Measurements from ENCODE around the gene PAPPA2. TPM values are rescaled to one million over a fixed set of nuclear protein-coding genes. Genes with fewer than 3 reads are reported as not detected.

Gene PAPPA2
- total RNA-seq, 1 experiment from 2014 or later = 0.81 TPM

DNA sequence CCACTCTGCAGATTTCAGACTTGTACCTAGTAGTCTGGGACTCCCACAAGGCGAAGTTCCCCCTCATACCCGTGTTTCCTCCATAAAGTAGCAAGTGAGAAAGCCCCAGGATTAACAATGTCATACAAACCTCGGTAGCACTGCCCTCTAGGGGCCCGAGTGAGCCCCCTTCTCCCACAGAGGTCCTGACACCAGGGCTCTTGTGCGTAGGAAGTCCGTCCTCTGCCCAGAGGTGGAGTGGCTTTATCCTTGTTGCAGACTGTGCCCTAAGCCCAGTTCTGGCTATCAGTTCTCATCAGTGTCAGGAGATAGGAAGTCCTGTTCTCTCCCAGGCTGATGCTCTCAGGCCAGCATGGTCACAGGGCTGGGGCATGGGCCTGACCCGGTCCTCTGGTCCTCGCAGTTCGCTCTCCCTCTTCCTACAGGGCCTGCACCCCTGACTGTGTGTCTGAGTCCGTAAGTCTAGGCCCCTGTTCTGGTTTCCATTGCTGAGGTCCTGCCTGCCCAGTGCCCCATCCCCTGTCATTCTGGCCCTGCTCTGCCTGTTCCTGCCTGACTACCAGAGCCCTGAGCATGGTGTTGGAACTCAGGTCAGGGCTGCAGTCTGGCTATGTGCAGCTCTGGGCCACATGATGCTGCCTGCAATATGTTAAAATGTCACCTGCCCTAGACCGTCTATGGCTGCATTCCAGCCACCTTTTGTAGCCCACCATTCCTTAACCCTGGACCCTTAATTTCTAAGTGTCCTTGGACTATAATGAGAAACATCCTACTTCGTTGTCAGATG is 416.0 kb downstream of the PAPPA2 start:
- TF ChIP-seq, protein P1, sequence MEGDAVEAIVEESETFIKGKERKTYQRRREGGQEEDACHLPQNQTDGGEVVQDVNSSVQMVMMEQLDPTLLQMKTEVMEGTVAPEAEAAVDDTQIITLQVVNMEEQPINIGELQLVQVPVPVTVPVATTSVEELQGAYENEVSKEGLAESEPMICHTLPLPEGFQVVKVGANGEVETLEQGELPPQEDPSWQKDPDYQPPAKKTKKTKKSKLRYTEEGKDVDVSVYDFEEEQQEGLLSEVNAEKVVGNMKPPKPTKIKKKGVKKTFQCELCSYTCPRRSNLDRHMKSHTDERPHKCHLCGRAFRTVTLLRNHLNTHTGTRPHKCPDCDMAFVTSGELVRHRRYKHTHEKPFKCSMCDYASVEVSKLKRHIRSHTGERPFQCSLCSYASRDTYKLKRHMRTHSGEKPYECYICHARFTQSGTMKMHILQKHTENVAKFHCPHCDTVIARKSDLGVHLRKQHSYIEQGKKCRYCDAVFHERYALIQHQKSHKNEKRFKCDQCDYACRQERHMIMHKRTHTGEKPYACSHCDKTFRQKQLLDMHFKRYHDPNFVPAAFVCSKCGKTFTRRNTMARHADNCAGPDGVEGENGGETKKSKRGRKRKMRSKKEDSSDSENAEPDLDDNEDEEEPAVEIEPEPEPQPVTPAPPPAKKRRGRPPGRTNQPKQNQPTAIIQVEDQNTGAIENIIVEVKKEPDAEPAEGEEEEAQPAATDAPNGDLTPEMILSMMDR (conservative IDR thresholded peaks at IDR 0.05) = peak; percentile 68
- Histone ChIP-seq H4K20me1 (ENCODE audit: control insufficient read depth, insufficient read depth, insufficient read length) (no peaks in the 10 kb centered on the region), H3K14ac (ENCODE audit: insufficient read depth, low read length) (no peak overlapping the region), H3K27ac (ENCODE audit: insufficient read length, low read depth, low read length) (no peak overlapping the region), H3K4me1 (ENCODE audit: insufficient read depth, low read length) (no peaks in the 10 kb centered on the region), H3K23ac (ENCODE audit: insufficient read length, low read depth, low read length) (no peak overlapping the region), H3K4me2 (ENCODE audit: insufficient read depth, insufficient read length, low read length) (no peak overlapping the region), H3K27me3 (ENCODE audit: insufficient read depth, low read length) (no peaks in the 10 kb centered on the region), H2AK5ac (ENCODE audit: insufficient read length, low read length) (no peak overlapping the region), H4K91ac (ENCODE audit: insufficient read length, low read depth, low read length) (no peak overlapping the region), H4K8ac (replicated peaks; ENCODE audit: insufficient read length, low read depth, low read length) (no peak overlapping the region), H3T11ph (ENCODE audit: low read length) (no peak overlapping the region), H2BK120ac (ENCODE audit: low read depth, low read length, poor library complexity, severe bottlenecking) (no peak overlapping the region), H3K23me2 (ENCODE audit: insufficient read length, low read depth, low read length, poor library complexity, severe bottlenecking) (no peaks in the 10 kb centered on the region), H3K56ac (ENCODE audit: insufficient read length, low read depth, low read length) (no peak overlapping the region), H3K79me1 (ENCODE audit: insufficient read depth, low read depth, low read length, poor library complexity, severe bottlenecking) (no peaks in the 10 kb centered on the region), H2AFZ (ENCODE audit: low read length) (no peak overlapping the region), H2BK5ac (ENCODE audit: insufficient read length, low read length) (no peak overlapping the region), H3K18ac (ENCODE audit: insufficient read length, low read depth, low read length) (no peak overlapping the region), H2BK20ac (ENCODE audit: low read depth, low read length, poor library complexity, severe bottlenecking) (no peak overlapping the region), H3K9ac (ENCODE audit: extremely low read depth, insufficient read length, low read length) (no peak overlapping the region), H4K5ac (ENCODE audit: insufficient read length, low read depth, low read length) (no peak overlapping the region), H2BK12ac (ENCODE audit: insufficient read length, low read depth, low read length) (no peak overlapping the region), H3K9me3 (ENCODE audit: control insufficient read depth, low read depth, low read length) (no peaks in the 10 kb centered on the region), H2BK15ac (ENCODE audit: low read depth, low read length) (no peak overlapping the region), H3K4ac (ENCODE audit: low read depth, low read length) (no peak overlapping the region), H3K79me2 (ENCODE audit: insufficient read depth, low read length) (no peaks in the 10 kb centered on the region)
- DNase-seq = peak; percentile 78
- Mint-ChIP-seq H3K36me3 (ENCODE audit: insufficient read depth in 1 of 3, low read depth in 3 of 3) (no peaks in the 10 kb centered on the region; a peak in 1 of 7 replicates), H3K27ac (no peak overlapping the region; a peak in 1 of 7 replicates), H3K9me3 (no peaks in the 10 kb centered on the region), H3K27me3 (ENCODE audit: low read depth) (peaks cover 3% of the 10 kb centered on the region; the same call in 1 of the 2 replicates), H3K4me1 (0 out of 4 replicates have a peak, but pooled peaks cover 2% of the 10 kb centered on the region in 2 experiments), H3K4me3 (no peak overlapping the region)
- WGBS (ENCODE audit: extremely low coverage, insufficient read length, low lambda C conversion rate) = no CpG with 5 or more reads among the region's 12 CpGs
